HG03575 (cell line): ENCODE measurements around the gene DNAI4.
"Not testable (repeated sequence)": the region's sequence is repeated elsewhere in the genome, so short reads cannot be mapped to it uniquely, and the experiment has no call there.

Source experiments
- ATAC-seq: cut with Tn5 transposase; IDR thresholded peaks from one replicate; pipeline ENCODE4 v1.9.1; 2021; ENCODE audit not compliant: unreplicated experiment, insufficient number of reproducible peaks, low FRiP score; ENCODE audit errors: extremely low read depth

Gene DNAI4

GRCh38 chr1:66853379-66853778 is 71.3 kb downstream of the DNAI4 start:
- no peak for ATAC-seq

DNA sequence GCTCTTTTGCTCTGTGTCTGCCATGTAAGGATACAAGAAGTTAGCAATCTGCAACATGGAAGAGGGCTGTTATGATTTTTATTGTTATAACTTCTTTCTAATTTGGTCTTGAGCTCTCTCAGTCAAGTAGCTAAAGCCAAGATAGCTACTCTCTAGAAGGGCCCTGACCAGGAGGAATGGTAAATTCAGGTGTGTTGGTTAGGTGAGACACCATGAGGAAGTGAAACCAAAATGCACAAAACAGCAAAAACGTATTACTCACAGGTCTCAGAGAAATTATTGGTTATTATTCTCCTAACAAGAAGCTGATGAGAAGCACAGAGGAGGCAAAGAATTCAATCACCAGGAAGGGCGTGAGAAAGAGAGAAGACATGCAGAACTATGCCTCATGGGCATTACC is 71.8 kb downstream of the DNAI4 start:
- no peak for ATAC-seq

DNA sequence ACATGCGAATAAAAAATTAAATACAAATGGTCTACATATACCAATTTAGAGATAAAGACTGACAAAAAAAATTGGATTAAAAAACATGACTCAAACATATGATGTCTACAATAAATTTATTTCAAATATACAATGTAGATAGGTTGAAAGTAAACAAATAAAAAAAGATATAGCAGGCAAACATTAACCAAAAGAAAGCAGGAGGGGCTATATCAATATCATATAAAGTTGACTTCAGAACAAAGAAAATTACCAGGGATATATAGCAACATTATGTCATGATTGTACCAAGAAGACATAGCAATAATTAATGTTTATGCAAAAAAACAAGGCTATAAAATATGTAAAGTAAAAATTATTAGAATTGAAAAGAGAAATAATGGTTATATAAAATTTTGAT is 73.7 kb downstream of the DNAI4 start:
- ATAC-seq = no peak

GRCh38 chr1:66848193-66848592 is 76.5 kb downstream of the DNAI4 start:
- no peak for ATAC-seq

- ATAC-seq = no peak
Measured at GRCh38 chr1:66840929-66841328, 83.7 kb downstream of the DNAI4 start.

DNA sequence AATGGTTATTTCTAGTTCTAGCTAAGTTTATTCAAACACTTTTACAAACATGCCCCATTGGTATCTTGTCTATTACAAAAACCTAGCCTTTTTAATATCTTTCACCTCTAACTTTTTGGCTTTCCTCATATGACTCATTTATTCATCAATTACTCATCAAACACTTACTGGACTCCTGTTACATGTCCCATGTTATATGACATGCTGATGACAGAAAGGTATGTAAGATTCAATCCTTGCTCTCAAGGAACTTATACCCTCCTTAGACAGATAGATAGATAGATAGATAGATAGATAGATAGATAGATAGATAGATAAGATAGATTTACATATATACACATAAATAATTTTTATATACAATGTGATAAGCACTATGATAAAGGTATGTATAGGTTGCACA is 89.7 kb downstream of the DNAI4 start:
- no peak for ATAC-seq

GRCh38 chr1:66833112-66833511 is 91.5 kb downstream of the DNAI4 start:
- no peak for ATAC-seq

DNA sequence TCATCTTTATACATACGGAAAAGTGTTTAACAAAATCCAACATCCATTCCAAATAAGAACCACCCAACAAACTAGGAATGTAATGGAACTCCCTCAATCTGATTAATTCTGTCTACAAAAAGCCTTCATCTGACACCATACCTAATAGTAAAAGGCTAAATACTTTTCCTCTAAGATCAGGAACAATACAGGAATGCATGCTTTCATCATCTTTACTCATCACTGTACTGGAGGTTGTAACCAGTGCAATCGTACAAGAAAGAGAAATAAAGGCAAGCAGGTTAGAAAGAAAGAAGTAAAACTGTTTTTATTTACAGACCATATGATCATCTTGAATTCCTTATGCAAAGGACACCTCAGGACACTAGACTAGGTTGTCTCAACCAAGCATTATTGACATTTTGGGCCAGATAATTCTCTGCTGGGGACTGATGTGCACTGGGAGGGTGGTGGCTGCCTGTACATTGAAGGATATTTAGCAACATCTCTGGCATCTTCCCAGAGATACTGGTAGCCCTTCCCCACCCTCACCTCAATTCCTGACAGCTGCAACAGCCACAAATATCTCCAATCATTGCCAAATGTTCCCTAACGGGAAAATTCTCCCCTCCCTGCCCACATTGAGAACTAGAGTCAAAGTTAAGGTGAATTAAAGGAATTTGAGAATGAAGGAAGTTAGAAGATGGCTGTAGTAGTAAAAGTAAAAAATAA is 93.0 kb downstream of the DNAI4 start:
- ATAC-seq = no peak

DNA sequence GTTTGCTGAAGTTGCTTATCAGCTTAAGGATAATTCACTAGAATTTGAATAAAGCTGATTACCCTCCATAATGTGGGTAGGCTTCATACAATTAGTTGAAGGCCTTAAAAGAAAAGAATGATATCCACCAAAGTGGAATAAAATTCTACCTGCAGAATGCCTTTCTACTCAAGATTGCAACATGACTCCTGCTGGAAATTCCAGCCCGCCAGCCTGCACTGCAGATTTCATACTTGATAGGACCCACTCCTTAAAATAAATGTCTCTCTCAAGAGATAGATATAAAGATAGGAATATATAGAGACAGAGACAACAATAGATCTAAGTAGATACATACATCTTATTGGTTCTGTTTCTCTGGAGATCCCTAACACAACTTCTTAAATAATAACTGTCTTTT is 99.9 kb downstream of the DNAI4 start:
- ATAC-seq = no peak

GRCh38 chr1:66809736-66810326 is 114.8 kb downstream of the DNAI4 start:
- no peak for ATAC-seq

DNA sequence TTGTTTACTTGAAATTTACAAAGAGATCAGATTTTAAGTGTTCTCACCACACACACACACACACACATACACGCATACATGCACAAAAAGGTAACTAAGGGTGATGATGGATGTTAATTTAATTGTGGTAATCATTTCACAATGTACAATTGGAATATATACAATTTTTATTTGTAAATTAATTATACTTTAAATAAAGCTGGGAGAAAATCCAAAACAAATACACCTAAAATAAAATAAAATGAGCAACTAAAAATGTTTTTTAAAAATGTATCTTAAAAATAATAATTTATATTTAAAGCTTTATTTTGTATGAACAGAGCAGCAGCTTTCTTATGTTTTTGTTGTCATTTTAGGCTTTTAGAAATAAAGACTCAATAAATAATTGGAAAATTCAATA is 115.4 kb downstream of the DNAI4 start:
- no peak for ATAC-seq

- not testable (repeated sequence) for ATAC-seq
Measured at GRCh38 chr1:66795839-66796238, 128.8 kb downstream of the DNAI4 start.

DNA sequence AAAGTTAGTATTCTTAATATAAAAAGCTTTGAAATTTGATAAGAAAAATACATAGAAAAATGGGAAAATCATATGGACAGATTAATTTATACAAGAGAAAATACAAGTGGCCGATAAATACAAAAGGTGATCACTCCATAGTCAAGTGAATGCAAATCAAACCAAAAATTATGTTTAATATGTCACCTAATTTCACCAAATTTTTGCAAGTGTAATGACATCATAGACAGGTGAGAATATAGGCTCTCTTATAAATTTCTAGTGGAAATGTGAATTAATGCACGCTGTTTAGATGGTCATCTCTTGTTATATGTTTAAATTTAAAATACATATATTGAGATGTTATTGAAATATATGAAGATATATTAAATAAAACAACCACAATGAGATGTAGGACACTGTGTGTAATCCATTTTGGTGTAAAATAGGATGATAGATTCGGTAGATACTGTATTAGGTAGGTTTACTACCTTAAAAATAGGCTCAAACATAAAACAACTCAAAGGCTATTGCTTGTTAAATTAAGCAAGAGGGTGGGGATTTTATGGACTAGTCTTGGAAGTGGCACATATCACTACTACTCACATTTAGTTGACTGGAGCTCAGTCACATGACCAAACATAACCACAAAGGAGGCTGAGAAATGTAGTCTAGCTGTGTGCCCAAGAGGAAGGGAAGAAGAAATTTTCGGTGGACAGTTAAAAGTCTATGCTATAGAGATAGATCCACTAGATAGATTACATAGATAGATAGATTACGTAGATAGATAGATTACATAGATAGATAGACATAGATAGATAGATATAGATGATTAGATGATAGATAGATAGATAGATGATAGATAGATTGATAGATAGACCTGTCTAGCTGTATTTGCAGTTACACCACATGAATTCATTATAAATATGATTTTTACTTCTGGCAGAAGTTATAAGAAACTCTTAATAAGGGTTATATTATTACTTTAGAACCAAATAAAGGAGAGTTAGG is 132.7 kb downstream of the DNAI4 start:
- no peak for ATAC-seq

DNA sequence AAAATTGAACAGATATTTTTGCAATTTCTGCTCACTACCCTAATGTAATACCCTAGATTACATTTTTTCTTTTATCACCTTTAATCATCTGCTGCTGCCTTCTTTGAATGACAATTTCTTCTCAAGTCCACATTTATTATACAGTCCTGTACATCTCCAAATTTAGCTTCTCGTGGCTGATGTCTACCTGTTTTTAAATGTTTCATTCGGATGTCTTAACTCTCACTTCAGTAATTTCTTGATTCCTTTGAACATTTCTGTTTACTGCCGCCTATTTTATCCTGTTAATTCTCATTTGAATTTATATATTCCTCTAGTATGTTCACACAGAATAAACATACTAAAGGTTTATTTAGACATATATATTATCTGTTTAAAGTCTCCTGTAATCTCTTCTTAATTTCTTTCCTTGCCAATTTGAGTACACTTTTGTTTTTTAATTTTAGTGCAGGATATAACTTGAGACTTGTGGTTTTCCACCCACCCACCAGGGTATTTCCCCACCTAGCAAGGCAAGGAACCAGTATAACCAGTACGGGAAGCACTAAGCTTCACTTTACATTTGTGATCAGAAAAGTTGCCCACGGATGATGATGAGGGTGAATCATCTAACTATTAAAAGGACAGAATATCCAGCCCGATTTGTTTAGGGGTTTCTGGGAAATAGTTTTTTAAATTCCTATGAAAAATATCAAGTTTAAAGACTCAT is 136.3 kb downstream of the DNAI4 start:
- peak; percentile 93 for ATAC-seq

- no peak for ATAC-seq
Measured at GRCh38 chr1:66787641-66788040, 137.0 kb downstream of the DNAI4 start.

- ATAC-seq = not testable (repeated sequence)
Measured at GRCh38 chr1:66785800-66786199, 138.9 kb downstream of the DNAI4 start.

DNA sequence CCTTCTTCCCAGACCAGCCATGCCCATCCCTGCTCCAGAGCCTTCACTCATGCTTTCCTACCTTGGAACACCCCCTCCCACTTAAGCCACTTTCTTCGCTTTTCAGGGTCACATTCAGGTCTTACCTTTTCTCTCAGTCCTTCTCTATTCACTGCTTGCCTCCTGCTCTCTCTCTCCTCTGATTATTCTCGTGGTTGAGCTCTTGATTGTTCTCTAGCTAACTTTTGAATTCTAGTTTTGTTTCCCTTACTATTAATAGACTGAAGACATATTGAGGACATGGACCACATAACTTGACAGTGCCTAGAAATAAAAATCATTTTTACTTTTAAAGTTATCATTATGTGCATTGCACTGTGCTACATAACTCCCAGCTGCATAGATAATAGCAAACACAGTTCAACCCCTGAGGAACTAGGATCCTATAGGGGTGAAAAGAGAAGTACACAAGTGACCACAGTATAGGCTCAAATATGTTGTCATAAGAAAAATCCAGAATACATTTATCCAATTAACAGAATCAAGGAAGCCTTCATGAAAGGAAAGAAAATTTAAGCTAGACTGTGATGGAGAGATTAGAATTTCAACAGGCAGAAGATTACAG is 145.1 kb downstream of the DNAI4 start:
- no peak for ATAC-seq

DNA sequence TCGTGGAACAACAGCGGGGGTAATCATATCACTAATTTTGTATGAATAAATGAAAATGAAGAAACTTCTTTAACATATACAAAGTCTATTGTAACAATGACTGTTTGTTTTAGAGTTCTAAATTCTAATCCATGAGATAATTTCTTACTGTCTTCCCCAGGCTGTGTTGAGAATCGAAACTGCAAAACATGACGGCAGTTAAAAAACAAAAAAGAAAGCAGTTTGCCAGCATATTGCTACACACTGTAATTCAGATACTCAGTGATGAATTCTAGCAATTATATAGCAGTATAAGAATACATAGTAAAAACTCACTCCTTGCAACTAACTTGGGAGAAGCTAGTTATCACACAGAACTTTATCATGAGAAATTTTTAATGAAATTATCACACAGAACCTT is 145.7 kb downstream of the DNAI4 start:
- ATAC-seq = no peak

- no peak for ATAC-seq
Measured at GRCh38 chr1:66778266-66778665, 146.4 kb downstream of the DNAI4 start.
